SH-SY5Y (cell line): ENCODE data around the gene GAS2.

Experiments
- GATA2 ChIP-seq: IDR thresholded peaks from 2 replicates; pipeline ENCODE4 v1.6.1; 2011; ENCODE audit warnings: mild to moderate bottlenecking, low read depth, low read length
- GATA3 ChIP-seq: IDR thresholded peaks from 2 replicates; pipeline ENCODE4 v1.6.1; 2011; ENCODE audit warnings: low read depth, mild to moderate bottlenecking, low read length, moderate library complexity

DNA sequence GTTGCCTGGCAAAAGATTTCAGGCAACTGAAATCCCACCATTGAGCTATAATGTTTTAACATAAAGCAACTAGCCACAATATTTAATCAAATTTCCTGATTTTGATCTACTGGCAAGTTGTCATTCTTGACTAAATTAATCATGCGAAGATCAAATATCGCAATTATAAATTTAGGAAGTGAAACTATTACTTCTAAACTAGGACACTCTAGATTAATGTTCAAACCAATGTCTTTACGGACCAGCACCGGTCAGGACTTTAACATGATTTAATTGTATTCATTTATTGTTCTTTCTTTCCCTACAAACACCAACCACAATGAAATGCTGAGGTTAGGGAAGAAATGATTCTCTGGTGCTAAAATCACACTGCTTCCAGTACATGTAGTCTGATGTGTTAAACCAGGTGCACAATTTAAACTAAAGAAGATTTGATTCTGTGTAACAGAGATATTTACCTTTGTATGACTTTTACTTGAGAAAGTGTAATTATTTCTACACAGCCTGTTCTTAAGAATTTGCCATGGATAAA is 14.9 kb downstream of the GAS2 start:
- no peak for TF ChIP-seq GATA3
- no peak for TF ChIP-seq GATA2
